Aorta (tissue), 5 donors: Measurements from ENCODE around the gene CD44. TPM values are rescaled to one million over a fixed set of nuclear protein-coding genes. Genes with fewer than 3 reads are reported as not detected.

Experiments used
- ATAC-seq: fragments of 200-7000 bp; cut with Tn5 transposase; one replicate; pipeline ENCODE4 v1.9.1; 2022; ENCODE audit warnings: moderate library complexity; ENCODE audit not compliant: low FRiP score
- DNase-seq, 2 donors: peaks; one replicate each; pipeline ENCODE4 v3.0.0-alpha.2; 2020
- H3K27ac ChIP-seq, 2 donors: one replicate each; pipeline ENCODE4 v1.5.1; 2013; ENCODE audit warnings: low read length in 2 of 2, mild to moderate bottlenecking in 2 of 2, moderate library complexity in 2 of 2, control low read depth in 1 of 2, inconsistent platforms in 1 of 2, low read depth in 1 of 2
- H3K27me3 ChIP-seq, 2 donors: one replicate each; pipeline ENCODE4 v1.6.1; 2013; ENCODE audit warnings: control low read depth in 1 of 2, low read length in 1 of 2, mild to moderate bottlenecking in 1 of 2, moderate library complexity in 1 of 2; ENCODE audit not compliant: insufficient read depth in 2 of 2, control insufficient read depth in 1 of 2
- H3K36me3 ChIP-seq, 2 donors: one replicate each; pipeline ENCODE4 v1.6.1; 2013; ENCODE audit warnings: control low read depth in 1 of 2, low read length in 1 of 2, mild to moderate bottlenecking in 1 of 2; ENCODE audit not compliant: insufficient read depth in 2 of 2, control insufficient read depth in 1 of 2
- H3K4me1 ChIP-seq, 2 donors: one replicate each; pipeline ENCODE4 v1.6.1; 2013; ENCODE audit warnings: low read length in 2 of 2, control low read depth in 1 of 2, mild to moderate bottlenecking in 1 of 2, moderate library complexity in 1 of 2; ENCODE audit not compliant: insufficient read depth in 2 of 2, control insufficient read depth in 1 of 2
- H3K4me3 ChIP-seq, 2 donors: one replicate each; pipeline ENCODE4 v1.5.1; 2013; ENCODE audit warnings: low read length in 2 of 2, control low read depth in 1 of 2, mild to moderate bottlenecking in 1 of 2
- H3K9me3 ChIP-seq: one replicate; pipeline ENCODE4 v1.6.1; 2013; ENCODE audit warnings: mild to moderate bottlenecking, low read length; ENCODE audit not compliant: control insufficient read depth
- WGBS, 2 donors: extraction: QIAGEN DNeasy Blood & Tissue Kit; methylation state at CpG; one replicate each; pipeline ENCODE4 v1.1.7; 2013; 5-methylcytosine and 5-hydroxymethylcytosine counted together
- intact Hi-C, 2 donors: fragments of 100-400 bp; cut with DNase I; formaldehyde crosslinking; loops; one replicate each; pipeline versions ENCODE4 v1.14.2 to v1.15.0; 2022
- polyA plus RNA-seq, 2 donors: library from polyadenylated mRNA; stranded (reverse); fragments of 200-250 nt; gene quantifications; one replicate each; pipeline ENCODE4 v1.2.3, GENCODE V29; 2013
- total RNA-seq, 2 donors: library from RNA; stranded (reverse); fragmentation: NEBNext Ultra II Directional; extraction: Animal tissue kit (Norgen Biotek cat#: 25700); gene quantifications; one replicate each; pipeline ENCODE4 v1.2.1, GENCODE V29; 2021
- donor health status: healthy with polysubstance abuse.
- donor health status: Bipolar disorder and iron deficiency.
- donor health status: DM: no; HTN: no; CAD: no.
- donor health status: DM: no; HTN: no; CAD: no.
- donor health status: DM: yes; HTN: yes; CAD: no.

The CD44 gene
- total and polyA plus RNA-seq, 4 donors, result 70.0 to 462 (median 217) TPM

- Histone ChIP-seq H3K4me1 (peaks cover 0 to 7% of the 10 kb centered on the region in 2 donors), H3K9me3 (no peaks in the 10 kb centered on the region), H3K36me3 (peaks cover 7 to 11% of the 10 kb centered on the region in 2 donors), H3K27me3 (no peaks in the 10 kb centered on the region), H3K27ac (no peak overlapping the region), H3K4me3 (no peak overlapping the region)
- no peak for ATAC-seq
- no peak for DNase-seq
- intact Hi-C loops, result no loop called here
- 94 to 96% methylated on average over 6 of the region's 6 CpGs for WGBS, 2 donors
These were observed 51.9 kb downstream of the CD44 start for GRCh38 chr11:35190804-35191348.

GRCh38 chr11:35192347-35192746 is 53.4 kb downstream of the CD44 start:
- H3K27ac ChIP-seq, result peak overlapping the region in 1 of 2 donors; percentile 86
- H3K36me3 ChIP-seq, result peaks cover 7 to 11% of the 10 kb centered on the region in 2 donors
- peaks cover 0 to 7% of the 10 kb centered on the region in 2 donors for H3K4me1 ChIP-seq
- intact Hi-C loops, result no loop called here
- 52 to 70% methylated on average over 3 of the region's 3 CpGs for WGBS, 2 donors
- H3K4me3 ChIP-seq, result no peak overlapping the region
- H3K9me3 ChIP-seq, result no peaks in the 10 kb centered on the region
- DNase-seq (peak in 1 of 2 donors; percentile 67), ATAC-seq (peak; percentile 44)
- no peaks in the 10 kb centered on the region for H3K27me3 ChIP-seq

DNA sequence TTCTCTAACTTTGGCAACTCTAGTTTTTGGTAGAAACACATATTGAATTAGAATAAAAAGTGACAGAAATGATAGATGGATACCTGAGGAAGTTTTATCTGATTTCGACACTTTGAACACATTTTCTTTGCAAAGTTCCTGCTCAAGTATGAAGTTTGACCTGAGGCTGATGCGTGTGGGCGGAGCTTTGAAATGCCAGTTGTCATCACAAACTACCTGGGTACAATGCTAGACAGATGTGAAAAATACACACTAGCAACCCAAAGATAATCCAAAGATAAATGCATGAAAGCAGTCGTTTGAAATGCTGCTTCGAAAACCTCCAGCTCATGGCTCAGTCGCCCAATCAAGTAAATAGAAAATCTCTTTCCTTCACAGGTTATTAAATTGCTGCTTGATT is 54.8 kb downstream of the CD44 start:
- H3K4me3 ChIP-seq, result no peak overlapping the region
- H3K9me3 ChIP-seq, result no peaks in the 10 kb centered on the region
- ATAC-seq (no peak), DNase-seq (no peak)
- intact Hi-C loops, result no loop called here
- 89 to 92% methylated on average over 6 of the region's 6 CpGs for WGBS, 2 donors
- peaks cover 0 to 8% of the 10 kb centered on the region in 2 donors for H3K4me1 ChIP-seq
- no peak overlapping the region for H3K27ac ChIP-seq
- H3K27me3 ChIP-seq, result no peaks in the 10 kb centered on the region
- H3K36me3 ChIP-seq, result peaks cover 7 to 8% of the 10 kb centered on the region in 2 donors

GRCh38 chr11:35197292-35197691 is 58.3 kb downstream of the CD44 start:
- Histone ChIP-seq H3K9me3 (no peaks in the 10 kb centered on the region), H3K36me3 (peaks cover 0 to 5% of the 10 kb centered on the region in 2 donors), H3K4me1 (peaks cover 0 to 6% of the 10 kb centered on the region in 2 donors), H3K27ac (no peak overlapping the region), H3K27me3 (no peaks in the 10 kb centered on the region), H3K4me3 (no peak overlapping the region)
- 96 to 98% methylated on average over 1 of the region's 1 CpG for WGBS, 2 donors
- ATAC-seq, result no peak
- intact Hi-C loops, result no loop called here
- no peak for DNase-seq

DNA sequence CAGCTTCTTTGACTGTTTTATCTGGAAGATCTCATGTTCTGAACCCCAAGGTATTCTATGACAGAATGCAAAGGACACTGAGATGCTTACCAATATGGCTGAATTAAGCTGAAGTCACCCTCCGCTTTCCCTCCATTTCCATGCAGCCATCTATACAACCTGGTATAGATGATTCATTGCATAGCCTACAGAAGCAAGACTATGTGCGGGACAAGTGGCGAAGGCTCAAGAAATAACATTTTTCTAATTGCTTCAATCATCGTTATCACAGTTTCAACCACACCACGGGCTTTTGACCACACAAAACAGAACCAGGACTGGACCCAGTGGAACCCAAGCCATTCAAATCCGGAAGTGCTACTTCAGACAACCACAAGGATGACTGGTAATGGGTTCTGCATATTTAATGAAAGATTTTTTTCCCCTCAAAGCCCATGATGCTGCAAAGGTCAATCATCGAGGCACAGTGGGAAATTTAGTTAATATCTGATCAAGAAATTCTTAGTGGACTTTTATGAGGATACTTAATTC is 61.9 kb downstream of the CD44 start:
- H3K9me3 ChIP-seq, result no peaks in the 10 kb centered on the region
- no peak overlapping the region for H3K27ac ChIP-seq
- no peak for ATAC-seq
- H3K27me3 ChIP-seq, result no peaks in the 10 kb centered on the region
- H3K4me1 ChIP-seq, result peaks cover 0 to 1% of the 10 kb centered on the region in 2 donors
- 97 to 98% methylated on average over 7 of the region's 7 CpGs for WGBS, 2 donors
- no peak overlapping the region for H3K4me3 ChIP-seq
- intact Hi-C loops, result no loop called here
- no peak for DNase-seq
- H3K36me3 ChIP-seq, result peaks cover 0 to 6% of the 10 kb centered on the region in 2 donors

- peaks cover 0 to 5% of the 10 kb centered on the region in 2 donors for H3K4me1 ChIP-seq
- H3K27me3 ChIP-seq, result no peaks in the 10 kb centered on the region
- ATAC-seq (no peak), DNase-seq (no peak)
- peaks cover 6 to 10% of the 10 kb centered on the region in 2 donors for H3K36me3 ChIP-seq
- WGBS, 2 donors, result 89 to 93% methylated on average over 5 of the region's 5 CpGs
- H3K9me3 ChIP-seq, result no peaks in the 10 kb centered on the region
- intact Hi-C loops, result no loop called here
- no peak overlapping the region for H3K4me3 ChIP-seq
- H3K27ac ChIP-seq, result no peak overlapping the region
These were observed 65.6 kb downstream of the CD44 start for GRCh38 chr11:35204614-35205013.

DNA sequence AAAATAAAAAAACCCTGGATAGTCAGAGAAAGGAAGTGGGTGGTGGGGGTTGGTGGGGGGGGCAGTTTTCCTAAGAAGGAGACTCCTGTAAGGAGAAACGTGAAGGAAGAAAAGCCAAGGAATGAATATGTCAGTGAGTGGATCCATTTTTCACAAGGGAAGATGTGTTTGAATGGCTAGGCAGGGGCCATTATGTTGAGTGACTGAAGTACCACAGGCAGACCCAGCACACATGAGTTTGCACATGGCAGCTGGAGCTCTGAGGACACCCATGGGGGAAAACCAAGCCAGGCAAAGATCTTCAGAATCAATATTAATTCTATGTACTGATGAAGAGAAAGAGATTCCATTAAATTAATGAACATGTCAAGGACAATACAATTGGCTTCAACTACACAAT is 67.6 kb downstream of the CD44 start:
- 97 to 100% methylated on average over 1 of the region's 1 CpG for WGBS, 2 donors
- intact Hi-C loops, result no loop called here
- H3K9me3 ChIP-seq, result no peaks in the 10 kb centered on the region
- peaks cover 3 to 14% of the 10 kb centered on the region in 2 donors for H3K36me3 ChIP-seq
- ATAC-seq (no peak), DNase-seq (no peak)
- H3K4me3 ChIP-seq, result no peak overlapping the region
- H3K27ac ChIP-seq, result no peak overlapping the region
- H3K4me1 ChIP-seq, result peaks cover 0 to 5% of the 10 kb centered on the region in 2 donors
- no peaks in the 10 kb centered on the region for H3K27me3 ChIP-seq

GRCh38 chr11:35207471-35208403 is 68.8 kb downstream of the CD44 start:
- H3K36me3 ChIP-seq, result peaks cover 3 to 14% of the 10 kb centered on the region in 2 donors
- no peak overlapping the region for H3K27ac ChIP-seq
- peaks cover 0 to 5% of the 10 kb centered on the region in 2 donors for H3K4me1 ChIP-seq
- ATAC-seq, result no peak
- intact Hi-C loops, result no loop called here
- no peak for DNase-seq
- no peak overlapping the region for H3K4me3 ChIP-seq
- no peaks in the 10 kb centered on the region for H3K9me3 ChIP-seq
- no peaks in the 10 kb centered on the region for H3K27me3 ChIP-seq
- 73% methylated on average over 10 of the region's 10 CpGs for WGBS, 2 donors
